ENCODE results near the gene GAB3.

- TF ChIP-seq, protein P1, sequence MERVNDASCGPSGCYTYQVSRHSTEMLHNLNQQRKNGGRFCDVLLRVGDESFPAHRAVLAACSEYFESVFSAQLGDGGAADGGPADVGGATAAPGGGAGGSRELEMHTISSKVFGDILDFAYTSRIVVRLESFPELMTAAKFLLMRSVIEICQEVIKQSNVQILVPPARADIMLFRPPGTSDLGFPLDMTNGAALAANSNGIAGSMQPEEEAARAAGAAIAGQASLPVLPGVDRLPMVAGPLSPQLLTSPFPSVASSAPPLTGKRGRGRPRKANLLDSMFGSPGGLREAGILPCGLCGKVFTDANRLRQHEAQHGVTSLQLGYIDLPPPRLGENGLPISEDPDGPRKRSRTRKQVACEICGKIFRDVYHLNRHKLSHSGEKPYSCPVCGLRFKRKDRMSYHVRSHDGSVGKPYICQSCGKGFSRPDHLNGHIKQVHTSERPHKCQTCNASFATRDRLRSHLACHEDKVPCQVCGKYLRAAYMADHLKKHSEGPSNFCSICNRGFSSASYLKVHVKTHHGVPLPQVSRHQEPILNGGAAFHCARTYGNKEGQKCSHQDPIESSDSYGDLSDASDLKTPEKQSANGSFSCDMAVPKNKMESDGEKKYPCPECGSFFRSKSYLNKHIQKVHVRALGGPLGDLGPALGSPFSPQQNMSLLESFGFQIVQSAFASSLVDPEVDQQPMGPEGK (CRISPR knock-in tag; IDR thresholded peaks at IDR 0.05; ENCODE audit: borderline replicate concordance) = no peak
- TF ChIP-seq ARNTL (CRISPR knock-in tag; IDR thresholded peaks at IDR 0.05; ENCODE audit: borderline replicate concordance, low read depth) (no peak), ZFP3 (CRISPR knock-in tag; IDR thresholded peaks at IDR 0.05) (no peak), ZC3H10 (CRISPR knock-in tag; IDR thresholded peaks at IDR 0.05) (no peak), BACH2 (CRISPR knock-in tag; IDR thresholded peaks at IDR 0.05; ENCODE audit: borderline replicate concordance) (no peak), ZFP30 (CRISPR knock-in tag; IDR thresholded peaks at IDR 0.05) (no peak), PPARA (CRISPR knock-in tag; IDR thresholded peaks at IDR 0.05; ENCODE audit: borderline replicate concordance) (no peak), OSR1 (CRISPR knock-in tag; IDR thresholded peaks at IDR 0.05) (no peak), GLIS3 (CRISPR knock-in tag; IDR thresholded peaks at IDR 0.05) (no peak), TSHZ2 (CRISPR knock-in tag; IDR thresholded peaks at IDR 0.05) (no peak), CSDC2 (CRISPR knock-in tag; IDR thresholded peaks at IDR 0.05) (no peak), CSRNP3 (CRISPR knock-in tag; IDR thresholded peaks at IDR 0.05) (no peak), ZNF565 (CRISPR knock-in tag; conservative IDR thresholded peaks at IDR 0.05; ENCODE audit: low read depth) (no peak)
- TF ChIP-seq, protein P2, sequence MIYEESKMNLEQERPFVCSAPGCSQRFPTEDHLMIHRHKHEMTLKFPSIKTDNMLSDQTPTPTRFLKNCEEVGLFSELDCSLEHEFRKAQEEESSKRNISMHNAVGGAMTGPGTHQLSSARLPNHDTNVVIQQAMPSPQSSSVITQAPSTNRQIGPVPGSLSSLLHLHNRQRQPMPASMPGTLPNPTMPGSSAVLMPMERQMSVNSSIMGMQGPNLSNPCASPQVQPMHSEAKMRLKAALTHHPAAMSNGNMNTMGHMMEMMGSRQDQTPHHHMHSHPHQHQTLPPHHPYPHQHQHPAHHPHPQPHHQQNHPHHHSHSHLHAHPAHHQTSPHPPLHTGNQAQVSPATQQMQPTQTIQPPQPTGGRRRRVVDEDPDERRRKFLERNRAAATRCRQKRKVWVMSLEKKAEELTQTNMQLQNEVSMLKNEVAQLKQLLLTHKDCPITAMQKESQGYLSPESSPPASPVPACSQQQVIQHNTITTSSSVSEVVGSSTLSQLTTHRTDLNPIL (CRISPR knock-in tag; IDR thresholded peaks at IDR 0.05; ENCODE audit: low read depth) = no peak
Measured at GRCh38 chrX:154695911-154696675, 54.8 kb downstream of the GAB3 start.
